Activated CD4-positive, alpha-beta T cell treated with anti-CD3 and anti-CD28 coated beads, Interleukin-2, Interleukin-6, amounts not matched to agents 100 ng/mL and 50 ng/mL, durations not matched to agents 16 hours and 8 hours (primary cell): ENCODE measurements around the gene COL6A3.
"Not testable (repeated sequence)": the region's sequence is repeated elsewhere in the genome, so short reads cannot be mapped to it uniquely, and the experiment has no call there.

Source experiments
- DNase-seq: peaks from one replicate; pipeline ENCODE4 v3.0.0-alpha.2; 2020

COL6A3 gene

GRCh38 chr2:237412988-237413776 is 782 bp downstream of the COL6A3 start:
- no peak for DNase-seq

GRCh38 chr2:237412646-237412987 is 1.3 kb downstream of the COL6A3 start:
- DNase-seq = no peak

GRCh38 chr2:237411683-237412423 is 2.1 kb downstream of the COL6A3 start:
- DNase-seq = no peak

GRCh38 chr2:237411092-237411601 is 2.8 kb downstream of the COL6A3 start:
- no peak for DNase-seq

GRCh38 chr2:237409263-237409662 is 4.7 kb downstream of the COL6A3 start:
- not testable (repeated sequence) for DNase-seq

- no peak for DNase-seq
These were observed 5.5 kb downstream of the COL6A3 start for GRCh38 chr2:237408335-237409000.

- DNase-seq = no peak
These were observed 6.3 kb downstream of the COL6A3 start for GRCh38 chr2:237407700-237408099.

GRCh38 chr2:237406371-237406895 is 7.5 kb downstream of the COL6A3 start:
- DNase-seq = no peak

GRCh38 chr2:237405605-237406004 is 8.4 kb downstream of the COL6A3 start:
- DNase-seq = no peak

- DNase-seq = no peak
These were observed 8.9 kb downstream of the COL6A3 start for GRCh38 chr2:237405006-237405559.

GRCh38 chr2:237404413-237404812 is 9.6 kb downstream of the COL6A3 start:
- no peak for DNase-seq

GRCh38 chr2:237403024-237403882 is 10.7 kb downstream of the COL6A3 start:
- no peak for DNase-seq

- no peak for DNase-seq
These were observed 13.8 kb downstream of the COL6A3 start for GRCh38 chr2:237400199-237400598.

- no peak for DNase-seq
These were observed 16.9 kb downstream of the COL6A3 start for GRCh38 chr2:237397072-237397471.

GRCh38 chr2:237393523-237393922 is 20.4 kb downstream of the COL6A3 start:
- DNase-seq = no peak

GRCh38 chr2:237392186-237392585 is 21.8 kb downstream of the COL6A3 start:
- DNase-seq = no peak

GRCh38 chr2:237391140-237391539 is 22.8 kb downstream of the COL6A3 start:
- DNase-seq = no peak

GRCh38 chr2:237390235-237390634 is 23.7 kb downstream of the COL6A3 start:
- DNase-seq = no peak

- no peak for DNase-seq
These were observed 24.1 kb downstream of the COL6A3 start for GRCh38 chr2:237389831-237390230.

- no peak for DNase-seq
These were observed 25.9 kb downstream of the COL6A3 start for GRCh38 chr2:237388036-237388435.

- no peak for DNase-seq
These were observed 29.3 kb downstream of the COL6A3 start for GRCh38 chr2:237384672-237385020.

- no peak for DNase-seq
These were observed 29.8 kb downstream of the COL6A3 start for GRCh38 chr2:237383991-237384671.
